ENCODE results near the gene LIN7B.

LIN7B gene

GRCh38 chr19:49097453-49098288 is 16.5 kb upstream of the LIN7B start:
- peak; percentile 81 for DNase-seq (ENCODE audit: low spot score)
- TF ChIP-seq CTCF (IDR thresholded peaks at IDR 0.05; ENCODE audit: borderline replicate concordance, control extremely low read depth, extremely low read depth, insufficient read depth, missing control alignments): peak; percentile 99

GRCh38 chr19:49098795-49099194 is 15.4 kb upstream of the LIN7B start:
- TF ChIP-seq CTCF (IDR thresholded peaks at IDR 0.05; ENCODE audit: borderline replicate concordance, control extremely low read depth, extremely low read depth, insufficient read depth, missing control alignments): no peak
- in situ Hi-C loops (cut with MboI; ENCODE audit: low sequenced_read_pairs, unreplicated experiment): no loop called here
- no peak for DNase-seq (ENCODE audit: low spot score)

More at GRCh38 chr19:49097453-49098288, 16.5 kb upstream of the LIN7B start:
- in situ Hi-C loops (cut with MboI; ENCODE audit: low sequenced_read_pairs, unreplicated experiment): no loop called here

- in situ Hi-C loops (cut with MboI; ENCODE audit: low sequenced_read_pairs, unreplicated experiment): no loop called here
- no peak for DNase-seq (ENCODE audit: low spot score)
- TF ChIP-seq CTCF (IDR thresholded peaks at IDR 0.05; ENCODE audit: borderline replicate concordance, control extremely low read depth, extremely low read depth, insufficient read depth, missing control alignments): no peak
Measured at GRCh38 chr19:49101160-49101559, 13.0 kb upstream of the LIN7B start.

- in situ Hi-C loops (cut with MboI; ENCODE audit: low sequenced_read_pairs, unreplicated experiment): no loop called here
- DNase-seq (ENCODE audit: low spot score): no peak
- no peak for TF ChIP-seq CTCF (IDR thresholded peaks at IDR 0.05; ENCODE audit: borderline replicate concordance, control extremely low read depth, extremely low read depth, insufficient read depth, missing control alignments)
Measured at GRCh38 chr19:49102303-49102702, 11.9 kb upstream of the LIN7B start.

- in situ Hi-C loops (cut with MboI; ENCODE audit: low sequenced_read_pairs, unreplicated experiment): no loop called here
- TF ChIP-seq CTCF (IDR thresholded peaks at IDR 0.05; ENCODE audit: borderline replicate concordance, control extremely low read depth, extremely low read depth, insufficient read depth, missing control alignments): no peak
- DNase-seq (ENCODE audit: low spot score): no peak
Measured at GRCh38 chr19:49103331-49104085, 10.7 kb upstream of the LIN7B start.

- no peak for TF ChIP-seq CTCF (IDR thresholded peaks at IDR 0.05; ENCODE audit: borderline replicate concordance, control extremely low read depth, extremely low read depth, insufficient read depth, missing control alignments)
- DNase-seq (ENCODE audit: low spot score): no peak
- in situ Hi-C loops (cut with MboI; ENCODE audit: low sequenced_read_pairs, unreplicated experiment): no loop called here
Measured at GRCh38 chr19:49104229-49104864, 9.8 kb upstream of the LIN7B start.
